Right lobe of liver (tissue), 6 donors: ENCODE results near the gene HSD17B8. TPM values are rescaled to one million over a fixed set of nuclear protein-coding genes. Genes with fewer than 3 reads are reported as not detected.
A peak's percentile ranks its signal among the peaks of the same experiment; 100 is the strongest.

Experiments
- ATAC-seq, 4 donors: fragments of 200-7000 bp; cut with Tn5 transposase; one replicate each; pipeline ENCODE4 v1.9.1; 2020; ENCODE audit warnings: mild to moderate bottlenecking in 4 of 4, moderate library complexity in 4 of 4
- DNase-seq, 3 donors: peaks; one replicate each; pipeline ENCODE4 v3.0.0-alpha.2; 2020
- H3K27ac ChIP-seq, 3 donors: fragments of 200-600 bp; one replicate each; pipeline ENCODE4 v1.8.0; 2022
- H3K27me3 ChIP-seq, 2 donors: fragments of 200-600 bp; one replicate each; pipeline ENCODE4 v1.8.0; 2022
- H3K36me3 ChIP-seq, 4 donors: fragments of 200-600 bp; sonication (generic) in 1 of 4; one replicate each; pipeline versions ENCODE4 v1.5.1 to v1.8.0; 2017 to 2022; ENCODE audit warnings: control low read depth in 1 of 4
- H3K4me1 ChIP-seq, 4 donors: fragments of 200-600 bp; sonication (generic) in 1 of 4; one replicate each; pipeline versions ENCODE4 v1.5.1 to v1.8.0; 2017 to 2022; ENCODE audit warnings: control low read depth in 1 of 4
- H3K4me3 ChIP-seq, 3 donors: fragments of 200-600 bp; one replicate each; pipeline ENCODE4 v1.8.0; 2022
- H3K9me3 ChIP-seq, 4 donors: fragments of 200-600 bp; sonication (generic) in 1 of 4; one replicate each; pipeline versions ENCODE4 v1.5.1 to v1.8.0; 2017 to 2022; ENCODE audit warnings: control low read depth in 1 of 4
- POLR2A ChIP-seq: fragments of 450-650 bp; IDR thresholded peaks from one replicate; pipeline ENCODE4 v1.6.1; 2017; ENCODE audit warnings: antibody characterized with exemption, mild to moderate bottlenecking
- WGBS: methylation state at CpG from one replicate; pipeline ENCODE4 v1.1.6; 2018; ENCODE audit warnings: low coverage, low lambda C conversion rate; ENCODE audit not compliant: insufficient coverage; ENCODE audit errors: missing lambda C conversion rate; 5-methylcytosine and 5-hydroxymethylcytosine counted together
- intact Hi-C, 2 donors: fragments of 100-400 bp; cut with DNase I; formaldehyde crosslinking; loops; one replicate each; pipeline versions ENCODE4 v1.11.2 to v1.14.1; 2022
- total RNA-seq, 6 experiments: library from RNA; depleted of rRNA in 2 of 6; stranded (reverse); fragments of >200 nt in 2 of 6; fragmentation: NEBNext Ultra II Directional in 3 of 6; extraction: Animal tissue kit (Norgen Biotek cat#: 25700) in 3 of 6; gene quantifications; one replicate each; pipeline versions ENCODE4 v1.1.0 to v1.2.4, GENCODE V29; 2016 to 2023
- TF ChIP-seq, protein P1 (sequence below), 4 donors: fragments of 200-600 bp in 3 of 4; fragments of 450-650 bp in 1 of 4; IDR thresholded peaks; one replicate each; pipeline versions ENCODE4 v1.5.1 to v1.8.0; 2016 to 2022; ENCODE audit warnings: antibody characterized with exemption in 4 of 4, mild to moderate bottlenecking in 2 of 4
- donor health status: DM: no; HTN: yes; CAD: no.
- donor health status: DM: no; HTN: no; CAD: no.
- donor health status: DM: no; HTN: no; CAD: no.
- donor health status: DM: no; HTN: yes; CAD: no.
- donor health status: DM: no; HTN: yes; CAD: no.

The HSD17B8 gene
- total RNA-seq, 6 experiments from 2014 or later: 14.3 to 39.8 (median 33.8) TPM

DNA sequence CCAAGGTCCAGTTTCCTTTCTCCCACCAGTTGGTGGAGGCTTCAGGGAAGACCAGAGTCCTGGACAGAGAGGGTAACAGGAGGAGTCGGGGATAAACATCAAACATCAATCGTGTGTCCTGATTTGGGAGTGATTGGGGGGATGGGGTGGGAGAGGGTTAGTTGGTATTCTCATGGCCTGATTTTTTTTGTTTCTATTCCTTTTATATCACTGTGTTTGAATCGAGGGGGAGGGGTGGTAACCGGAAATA lies 365 bp upstream of the HSD17B8 start:
- intact Hi-C loops: no loop called here
- no peak for ATAC-seq
- H3K27ac ChIP-seq: peak overlapping the region in 1 of 3 donors; percentile 65

DNA sequence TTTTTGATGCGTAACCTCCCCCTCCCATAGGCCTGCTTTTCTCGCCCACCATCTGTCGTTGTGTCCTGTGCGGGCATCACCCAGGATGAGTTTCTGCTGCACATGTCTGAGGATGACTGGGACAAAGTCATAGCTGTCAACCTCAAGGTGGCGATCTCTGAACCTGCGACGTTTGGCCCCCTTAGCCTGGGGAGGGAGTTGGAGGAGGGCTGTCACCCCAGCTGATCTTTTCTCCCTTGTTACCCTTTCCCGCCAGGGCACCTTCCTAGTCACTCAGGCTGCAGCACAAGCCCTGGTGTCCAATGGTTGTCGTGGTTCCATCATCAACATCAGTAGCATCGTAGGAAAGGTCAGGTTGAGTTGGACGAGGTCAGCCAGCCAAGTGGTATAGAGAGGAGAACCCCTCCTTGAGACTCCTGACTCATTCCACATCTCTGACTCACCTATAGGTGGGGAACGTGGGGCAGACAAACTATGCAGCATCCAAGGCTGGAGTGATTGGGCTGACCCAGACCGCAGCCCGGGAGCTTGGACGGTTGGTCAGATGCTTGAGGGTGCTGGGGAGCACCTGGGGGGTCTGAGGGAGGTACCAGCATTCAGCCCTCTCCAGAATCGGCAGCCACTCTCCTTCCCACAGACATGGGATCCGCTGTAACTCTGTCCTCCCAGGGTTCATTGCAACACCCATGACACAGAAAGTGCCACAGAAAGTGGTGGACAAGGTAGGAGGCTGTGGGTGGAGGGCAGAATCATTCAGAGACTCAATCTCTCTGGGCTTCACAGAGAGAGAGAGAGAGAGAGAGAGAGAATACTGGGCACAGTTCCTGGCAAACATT lies 954 bp downstream of the HSD17B8 start:
- peak in 1 of 3 donors; percentile 35 for DNase-seq
- H3K4me1 ChIP-seq: peaks cover 3 to 40% (median 13%) of the 10 kb centered on the region in 4 donors
- WGBS: 35% methylated on average over 13 of the region's 17 CpGs

More for the DNA sequence above, 365 bp upstream of the HSD17B8 start:
- H3K4me1 ChIP-seq: peaks cover 3 to 45% (median 15%) of the 10 kb centered on the region in 4 donors
- DNase-seq: peak in 1 of 3 donors; percentile 36
- TF ChIP-seq POLR2A: no peak
- TF ChIP-seq, protein P1, sequence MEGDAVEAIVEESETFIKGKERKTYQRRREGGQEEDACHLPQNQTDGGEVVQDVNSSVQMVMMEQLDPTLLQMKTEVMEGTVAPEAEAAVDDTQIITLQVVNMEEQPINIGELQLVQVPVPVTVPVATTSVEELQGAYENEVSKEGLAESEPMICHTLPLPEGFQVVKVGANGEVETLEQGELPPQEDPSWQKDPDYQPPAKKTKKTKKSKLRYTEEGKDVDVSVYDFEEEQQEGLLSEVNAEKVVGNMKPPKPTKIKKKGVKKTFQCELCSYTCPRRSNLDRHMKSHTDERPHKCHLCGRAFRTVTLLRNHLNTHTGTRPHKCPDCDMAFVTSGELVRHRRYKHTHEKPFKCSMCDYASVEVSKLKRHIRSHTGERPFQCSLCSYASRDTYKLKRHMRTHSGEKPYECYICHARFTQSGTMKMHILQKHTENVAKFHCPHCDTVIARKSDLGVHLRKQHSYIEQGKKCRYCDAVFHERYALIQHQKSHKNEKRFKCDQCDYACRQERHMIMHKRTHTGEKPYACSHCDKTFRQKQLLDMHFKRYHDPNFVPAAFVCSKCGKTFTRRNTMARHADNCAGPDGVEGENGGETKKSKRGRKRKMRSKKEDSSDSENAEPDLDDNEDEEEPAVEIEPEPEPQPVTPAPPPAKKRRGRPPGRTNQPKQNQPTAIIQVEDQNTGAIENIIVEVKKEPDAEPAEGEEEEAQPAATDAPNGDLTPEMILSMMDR (IDR thresholded peaks at IDR 0.05): no peak
- H3K36me3 ChIP-seq: peaks cover 0 to 20% (median 9%) of the 10 kb centered on the region in 4 donors
- 1% methylated on average over 4 of the region's 4 CpGs for WGBS
- no peaks in the 10 kb centered on the region for H3K9me3 ChIP-seq
- peak overlapping the region in 2 of 3 donors; percentile 52 to 79 for H3K4me3 ChIP-seq
- no peaks in the 10 kb centered on the region for H3K27me3 ChIP-seq

DNA sequence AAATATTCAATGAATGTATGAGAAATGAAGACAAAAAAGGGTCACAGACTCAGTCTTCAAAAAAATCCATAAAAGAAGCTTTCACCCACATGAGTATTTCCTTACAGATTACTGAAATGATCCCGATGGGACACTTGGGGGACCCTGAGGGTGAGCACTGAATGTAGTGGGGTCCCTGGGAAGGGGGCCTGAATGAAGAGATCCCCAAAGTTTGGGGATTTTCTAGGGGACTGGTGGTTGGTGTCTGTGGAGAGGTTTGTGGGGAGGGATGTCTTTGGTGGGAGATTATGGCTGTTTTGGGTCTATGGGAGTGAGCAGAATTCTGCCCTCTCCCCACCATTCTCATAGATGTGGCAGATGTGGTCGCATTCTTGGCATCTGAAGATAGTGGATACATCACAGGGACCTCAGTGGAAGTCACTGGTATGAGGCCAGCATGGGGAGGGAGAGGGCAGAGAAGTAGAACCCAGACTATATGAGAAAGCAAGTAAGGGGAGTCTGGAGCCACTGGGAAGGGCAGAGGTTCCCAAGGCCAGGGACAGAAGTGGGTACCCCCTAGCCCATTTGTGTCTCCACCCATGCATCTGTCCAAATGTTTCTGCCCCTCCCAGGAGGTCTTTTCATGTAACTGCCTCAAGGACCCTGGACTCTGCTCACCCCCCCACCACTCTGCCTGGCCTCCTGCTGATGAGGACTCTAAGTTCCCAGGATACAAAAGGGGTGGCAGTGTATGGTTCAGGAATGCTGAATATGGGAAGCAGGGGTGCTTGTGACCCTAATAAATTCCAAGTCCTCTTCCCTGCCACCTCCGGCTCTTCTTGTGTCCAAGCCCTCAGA lies 1.8 kb downstream of the HSD17B8 start:
- H3K27me3 ChIP-seq: no peaks in the 10 kb centered on the region
- no peak for TF ChIP-seq POLR2A
- TF ChIP-seq, protein P1 (IDR thresholded peaks at IDR 0.05): no peak
- peaks cover 3 to 40% (median 13%) of the 10 kb centered on the region in 4 donors for H3K4me1 ChIP-seq
- intact Hi-C loops: no loop called here
- no peak overlapping the region for H3K4me3 ChIP-seq
- no peaks in the 10 kb centered on the region for H3K9me3 ChIP-seq
- DNase-seq (peak in 1 of 3 donors; percentile 10), ATAC-seq (no peak)
- peaks cover 0 to 31% (median 15%) of the 10 kb centered on the region in 4 donors for H3K36me3 ChIP-seq
- H3K27ac ChIP-seq: no peak overlapping the region
- 100% methylated on average over 2 of the region's 3 CpGs for WGBS

More for the DNA sequence above, 954 bp downstream of the HSD17B8 start:
- Histone ChIP-seq H3K27ac (peak overlapping the region in 2 of 3 donors; percentile 65 to 67), H3K36me3 (peaks cover 0 to 29% (median 14%) of the 10 kb centered on the region in 4 donors), H3K27me3 (no peaks in the 10 kb centered on the region), H3K4me3 (peak overlapping the region; percentile 52 to 79 (median 65)), H3K9me3 (no peaks in the 10 kb centered on the region)
- ATAC-seq: no peak
- intact Hi-C loops: no loop called here
- TF ChIP-seq POLR2A: no peak
- TF ChIP-seq, protein P1 (IDR thresholded peaks at IDR 0.05): no peak

DNA sequence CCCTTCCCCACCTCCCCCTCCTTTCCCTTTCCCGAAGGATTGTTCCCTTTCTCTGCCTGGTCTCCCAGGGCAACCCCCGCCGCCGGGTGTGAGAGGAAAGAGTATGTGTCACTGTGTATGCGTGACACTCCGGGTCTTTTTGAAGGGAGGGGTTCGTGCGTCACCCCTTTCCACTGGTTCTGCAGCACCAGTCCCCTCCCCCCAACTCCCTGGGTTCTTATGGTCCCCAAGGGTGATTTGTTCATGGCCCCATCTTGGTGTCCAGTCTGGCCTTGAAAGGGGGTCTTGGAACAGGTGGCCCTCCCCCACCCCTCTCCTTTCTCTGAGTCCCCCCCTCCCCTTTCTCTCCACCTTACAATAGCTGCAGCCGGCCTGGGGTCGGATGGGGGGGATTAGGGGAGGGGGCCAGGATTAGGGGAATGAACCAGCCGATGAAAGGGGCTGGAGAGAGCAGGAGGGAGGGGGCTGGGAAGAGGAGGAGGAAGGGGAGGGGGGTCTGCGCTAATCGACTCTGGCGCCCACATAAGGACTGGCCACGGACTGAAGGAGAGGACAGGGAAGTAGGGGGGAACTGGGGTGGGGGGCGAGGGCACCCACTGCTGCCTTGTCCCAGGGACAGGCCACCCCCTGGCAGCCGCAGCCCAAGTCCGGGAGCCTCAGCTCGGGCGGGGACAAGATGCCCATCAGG lies 2.6 kb downstream of the HSD17B8 start:
- peaks cover 0 to 31% (median 14%) of the 10 kb centered on the region in 4 donors for H3K36me3 ChIP-seq
- no peaks in the 10 kb centered on the region for H3K27me3 ChIP-seq
- intact Hi-C loops: no loop called here
- TF ChIP-seq, protein P1 (IDR thresholded peaks at IDR 0.05): no peak
- TF ChIP-seq POLR2A: no peak
- WGBS: 33% methylated on average over 5 of the region's 20 CpGs
- no peaks in the 10 kb centered on the region for H3K9me3 ChIP-seq
- peak in 1 of 3 donors; percentile 51 for DNase-seq
- peaks cover 0 to 33% (median 8%) of the 10 kb centered on the region in 4 donors for H3K4me1 ChIP-seq
- H3K27ac ChIP-seq: peak overlapping the region in 1 of 3 donors; percentile 91
- ATAC-seq: no peak
- H3K4me3 ChIP-seq: peak overlapping the region in 2 of 3 donors; percentile 92 to 94
